ENCODE results near the gene ADGRF1.

GRCh38 chr6:47075168-47075567 is 33.0 kb upstream of the ADGRF1 start:
- no peak for TF ChIP-seq CTCF (IDR thresholded peaks at IDR 0.05)
- TF ChIP-seq POLR2A (IDR thresholded peaks at IDR 0.05) = no peak
- TF ChIP-seq POLR2AphosphoS5 (IDR thresholded peaks at IDR 0.05) = no peak

Data from prostate gland (tissue), 2 donors.